Measurements from ENCODE around the gene CCDC33.

The CCDC33 gene

DNA sequence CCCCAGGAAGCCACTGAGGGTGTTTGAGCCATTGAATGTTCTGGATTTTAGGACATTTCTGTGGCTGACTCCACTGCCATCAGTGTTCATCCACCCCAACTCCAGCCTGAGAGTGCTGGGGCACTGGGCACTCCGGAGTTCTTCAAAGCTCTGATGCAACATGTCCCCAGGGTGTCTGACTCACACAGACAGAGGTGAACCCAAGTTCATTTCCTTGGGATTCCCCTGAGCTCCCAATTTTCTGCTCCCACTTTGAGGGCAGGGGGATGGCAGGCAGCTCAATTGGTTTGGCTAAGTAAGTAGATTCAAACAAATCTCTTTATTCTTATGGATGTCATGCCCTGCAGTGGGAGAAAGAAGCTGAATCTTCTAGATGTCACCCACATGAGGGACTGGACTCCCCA lies 35.7 kb upstream of the CCDC33 start:
- Histone ChIP-seq H3K9ac (ENCODE audit: low read depth in 1 of 2, low read length in 2 of 2) (no peak overlapping the region), H3K27me3 (ENCODE audit: control insufficient read depth in 2 of 2, insufficient read depth in 2 of 2, low read length in 2 of 2) (no peaks in the 10 kb centered on the region), H3K4me1 (ENCODE audit: control insufficient read depth in 2 of 2, insufficient read depth in 2 of 2, low read length in 2 of 2) (peaks cover 10 to 14% of the 10 kb centered on the region in 2 donors), H3K36me3 (ENCODE audit: control insufficient read depth in 2 of 2, insufficient read depth in 2 of 2, low read length in 2 of 2) (no peaks in the 10 kb centered on the region), H3K9me3 (ENCODE audit: control insufficient read depth in 2 of 2, low read length in 2 of 2) (no peaks in the 10 kb centered on the region), H3K27ac (ENCODE audit: low read depth in 2 of 2, low read length in 2 of 2) (no peak overlapping the region), H3K4me3 (ENCODE audit: low read length in 2 of 2) (no peak overlapping the region)

DNA sequence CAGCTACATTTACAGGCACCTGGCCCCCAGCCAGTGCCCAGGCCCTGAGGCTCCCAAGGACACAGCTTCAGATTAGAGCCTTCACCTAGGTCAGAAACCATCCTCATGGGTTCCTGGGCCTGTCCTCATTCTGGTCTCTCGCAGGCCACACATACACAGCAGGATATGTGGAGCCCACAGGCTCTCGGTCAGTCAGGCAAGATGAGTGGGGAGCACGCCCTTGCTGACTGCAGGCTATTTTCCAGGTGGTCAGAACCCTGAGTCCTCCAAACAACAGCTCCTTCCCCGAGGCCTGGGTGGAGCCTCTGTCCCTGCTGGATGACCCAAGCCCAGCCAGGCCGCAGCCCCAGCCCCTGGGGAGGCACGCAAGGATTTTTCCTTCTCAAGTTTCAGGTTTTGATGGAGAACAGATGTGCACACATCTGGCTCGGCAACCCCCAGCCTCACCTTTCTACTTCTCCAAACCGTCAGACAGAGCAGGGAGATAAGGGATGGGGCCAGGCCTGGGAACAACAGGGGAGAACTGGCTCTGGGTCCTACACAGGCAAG lies 35.2 kb upstream of the CCDC33 start:
- Histone ChIP-seq H3K27ac (ENCODE audit: low read depth in 2 of 2, low read length in 2 of 2) (no peak overlapping the region), H3K4me1 (ENCODE audit: control insufficient read depth in 2 of 2, insufficient read depth in 2 of 2, low read length in 2 of 2) (peaks cover 9 to 12% of the 10 kb centered on the region in 2 donors), H3K9ac (ENCODE audit: low read depth in 1 of 2, low read length in 2 of 2) (no peak overlapping the region)

DNA sequence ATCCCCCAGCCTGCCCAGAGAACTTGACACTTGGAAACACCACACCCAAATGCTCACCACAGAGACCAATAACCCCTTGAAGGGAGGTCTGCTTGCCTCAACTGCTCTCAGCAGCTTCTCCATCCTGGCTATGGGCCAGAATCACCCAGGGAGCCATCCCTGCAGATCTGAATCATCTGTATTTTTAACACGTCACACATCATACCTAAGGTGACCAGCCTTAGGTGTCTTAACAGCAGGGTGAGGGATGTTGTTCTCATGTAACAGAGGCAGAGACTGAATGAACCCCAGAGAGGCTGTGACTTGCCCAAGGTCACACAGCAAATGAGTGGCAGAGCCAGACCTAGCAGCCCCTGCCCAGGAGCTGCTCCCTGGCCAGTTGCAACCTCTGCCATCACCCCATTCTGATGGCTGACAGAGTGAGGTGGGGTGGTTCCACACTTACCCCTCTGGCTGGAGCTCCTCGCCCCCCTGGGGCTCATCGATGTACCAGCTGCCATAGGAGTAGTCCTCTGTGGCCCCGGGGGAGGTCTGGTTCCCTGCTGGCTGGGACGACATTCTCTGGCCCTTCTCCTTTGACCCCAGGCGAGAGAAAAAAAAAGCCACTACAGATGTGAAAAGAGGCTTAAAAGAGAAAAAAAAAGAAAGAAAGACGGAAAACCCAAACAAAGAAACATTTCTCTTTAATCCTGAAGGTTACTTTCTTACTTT lies 34.3 kb upstream of the CCDC33 start:
- H3K27ac ChIP-seq (ENCODE audit: low read depth in 2 of 2, low read length in 2 of 2), result no peak overlapping the region
- H3K4me1 ChIP-seq (ENCODE audit: control insufficient read depth in 2 of 2, insufficient read depth in 2 of 2, low read length in 2 of 2), result peaks cover 2 to 3% of the 10 kb centered on the region in 2 donors
- H3K9me3 ChIP-seq (ENCODE audit: control insufficient read depth in 2 of 2, low read length in 2 of 2), result no peaks in the 10 kb centered on the region
- no peak overlapping the region for H3K4me3 ChIP-seq (ENCODE audit: low read length in 2 of 2)
- H3K9ac ChIP-seq (ENCODE audit: low read depth in 1 of 2, low read length in 2 of 2), result no peak overlapping the region
- no peaks in the 10 kb centered on the region for H3K36me3 ChIP-seq (ENCODE audit: control insufficient read depth in 2 of 2, insufficient read depth in 2 of 2, low read length in 2 of 2)
- no peaks in the 10 kb centered on the region for H3K27me3 ChIP-seq (ENCODE audit: control insufficient read depth in 2 of 2, insufficient read depth in 2 of 2, low read length in 2 of 2)

More for the DNA sequence above, 35.2 kb upstream of the CCDC33 start:
- Histone ChIP-seq H3K27me3 (ENCODE audit: control insufficient read depth in 2 of 2, insufficient read depth in 2 of 2, low read length in 2 of 2) (no peaks in the 10 kb centered on the region), H3K36me3 (ENCODE audit: control insufficient read depth in 2 of 2, insufficient read depth in 2 of 2, low read length in 2 of 2) (no peaks in the 10 kb centered on the region), H3K9me3 (ENCODE audit: control insufficient read depth in 2 of 2, low read length in 2 of 2) (no peaks in the 10 kb centered on the region), H3K4me3 (ENCODE audit: low read length in 2 of 2) (no peak overlapping the region)

DNA sequence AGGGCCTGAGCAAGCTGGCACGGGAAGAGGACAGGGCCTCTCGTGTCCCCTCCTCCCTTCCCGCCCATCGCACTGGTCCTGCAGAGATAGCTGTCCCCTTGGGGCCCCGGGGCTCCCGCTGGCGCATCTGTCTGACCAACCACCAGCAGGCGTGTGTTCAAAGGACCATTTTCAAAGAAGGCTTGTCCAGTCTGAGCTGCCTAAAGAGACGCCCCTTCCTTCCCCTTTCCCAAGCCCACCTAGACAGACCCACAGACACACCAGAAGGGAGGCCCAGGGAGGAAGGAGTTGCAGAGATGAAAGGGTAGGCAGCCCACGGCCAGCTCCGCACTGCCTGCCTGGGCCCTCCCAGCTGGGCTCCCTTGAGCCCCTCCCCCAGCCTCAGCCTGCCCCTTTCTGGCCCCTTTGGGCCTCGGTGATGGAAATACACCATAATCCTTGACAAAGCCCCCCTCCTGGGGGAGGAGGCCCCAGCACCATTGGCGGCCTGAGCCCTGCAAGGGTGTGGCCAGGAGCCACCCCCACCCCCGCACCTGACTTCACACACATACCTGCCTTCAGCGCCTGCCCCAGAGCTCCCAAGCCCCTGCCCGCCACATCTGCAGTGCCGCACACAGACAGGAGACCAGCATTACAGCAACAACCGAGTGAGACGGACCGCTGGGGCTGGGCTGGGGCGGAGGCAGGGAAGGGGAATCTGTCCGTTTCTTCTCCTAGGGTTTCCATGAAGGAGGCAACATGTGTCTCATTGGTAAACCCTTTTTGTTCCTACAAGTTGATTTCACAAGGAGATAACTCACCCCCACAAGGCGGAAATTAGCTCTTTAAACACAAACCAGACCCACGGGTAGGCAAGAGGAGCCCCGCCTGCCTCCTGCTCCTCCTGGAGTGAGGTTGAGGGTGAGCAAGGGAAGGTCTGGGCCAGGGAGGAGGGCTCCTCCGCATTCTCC lies 33.4 kb upstream of the CCDC33 start, which contains the start of gene STRA6:
TSS of gene STRA6 (minus strand) at position 336 of the 950 bp plus-strand sequence. CDS start 520 bp downstream, outside the sequence.
- Histone ChIP-seq H3K27me3 (ENCODE audit: control insufficient read depth in 2 of 2, insufficient read depth in 2 of 2, low read length in 2 of 2) (no peaks in the 10 kb centered on the region), H3K4me1 (ENCODE audit: control insufficient read depth in 2 of 2, insufficient read depth in 2 of 2, low read length in 2 of 2) (peaks cover 0 to 2% of the 10 kb centered on the region in 2 donors), H3K36me3 (ENCODE audit: control insufficient read depth in 2 of 2, insufficient read depth in 2 of 2, low read length in 2 of 2) (no peaks in the 10 kb centered on the region), H3K9me3 (ENCODE audit: control insufficient read depth in 2 of 2, low read length in 2 of 2) (no peaks in the 10 kb centered on the region), H3K4me3 (ENCODE audit: low read length in 2 of 2) (no peak within 1 kb of the TSS), H3K27ac (ENCODE audit: low read depth in 2 of 2, low read length in 2 of 2) (no peak within 1 kb of the TSS), H3K9ac (ENCODE audit: low read depth in 1 of 2, low read length in 2 of 2) (no peak within 1 kb of the TSS)

DNA sequence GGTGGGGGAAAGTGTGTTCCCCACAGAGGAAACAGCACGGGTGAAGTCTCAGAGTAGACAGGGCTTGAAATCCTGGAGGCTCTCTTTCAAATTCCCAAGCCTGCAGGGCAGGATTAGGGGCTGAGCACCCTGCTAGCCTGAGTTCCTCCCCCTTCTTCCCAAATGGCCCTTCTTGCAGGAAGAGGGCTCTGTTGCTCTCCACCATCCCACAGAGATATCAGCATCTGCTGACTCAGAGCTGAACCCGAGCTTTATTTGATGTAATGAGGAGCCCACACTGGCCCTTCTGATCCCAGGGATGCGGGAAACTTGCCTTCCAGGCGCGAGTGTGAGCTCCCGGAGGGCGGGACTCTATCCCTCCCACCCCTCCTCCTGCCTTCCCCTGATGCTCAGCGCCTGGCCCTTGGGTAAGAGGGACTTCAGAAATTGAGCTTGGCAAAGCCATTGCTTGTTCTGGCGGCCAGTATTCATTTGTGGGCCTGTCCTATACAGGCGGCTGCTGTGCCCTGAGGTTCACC lies 32.2 kb upstream of the CCDC33 start:
- Histone ChIP-seq H3K4me1 (ENCODE audit: control insufficient read depth in 2 of 2, insufficient read depth in 2 of 2, low read length in 2 of 2) (peaks cover 0 to 2% of the 10 kb centered on the region in 2 donors), H3K9me3 (ENCODE audit: control insufficient read depth in 2 of 2, low read length in 2 of 2) (no peaks in the 10 kb centered on the region), H3K9ac (ENCODE audit: low read depth in 1 of 2, low read length in 2 of 2) (no peak overlapping the region), H3K36me3 (ENCODE audit: control insufficient read depth in 2 of 2, insufficient read depth in 2 of 2, low read length in 2 of 2) (no peaks in the 10 kb centered on the region), H3K27ac (ENCODE audit: low read depth in 2 of 2, low read length in 2 of 2) (no peak overlapping the region), H3K4me3 (ENCODE audit: low read length in 2 of 2) (no peak overlapping the region), H3K27me3 (ENCODE audit: control insufficient read depth in 2 of 2, insufficient read depth in 2 of 2, low read length in 2 of 2) (no peaks in the 10 kb centered on the region)

DNA sequence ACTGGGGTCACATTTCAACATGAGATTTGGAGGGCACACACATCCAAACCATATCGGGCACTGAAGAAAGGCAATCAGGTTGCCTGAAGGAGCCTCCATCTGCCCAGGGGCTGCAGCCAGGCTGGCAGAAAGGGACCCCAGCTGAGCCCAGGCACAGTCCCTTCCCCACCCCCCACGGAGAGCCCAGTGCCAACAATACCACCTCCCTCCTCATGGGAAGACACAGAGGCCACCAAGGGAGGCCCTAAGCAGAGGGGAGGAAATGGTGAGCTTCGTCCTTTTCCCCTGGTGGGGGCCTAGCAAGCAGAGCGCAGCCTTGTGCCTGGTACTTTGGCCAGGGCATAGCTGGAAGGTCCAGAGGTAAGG lies 30.6 kb upstream of the CCDC33 start:
- H3K4me1 ChIP-seq (ENCODE audit: control insufficient read depth in 2 of 2, insufficient read depth in 2 of 2, low read length in 2 of 2), result no peaks in the 10 kb centered on the region
- H3K4me3 ChIP-seq (ENCODE audit: low read length in 2 of 2), result no peak overlapping the region
- no peaks in the 10 kb centered on the region for H3K9me3 ChIP-seq (ENCODE audit: control insufficient read depth in 2 of 2, low read length in 2 of 2)

DNA sequence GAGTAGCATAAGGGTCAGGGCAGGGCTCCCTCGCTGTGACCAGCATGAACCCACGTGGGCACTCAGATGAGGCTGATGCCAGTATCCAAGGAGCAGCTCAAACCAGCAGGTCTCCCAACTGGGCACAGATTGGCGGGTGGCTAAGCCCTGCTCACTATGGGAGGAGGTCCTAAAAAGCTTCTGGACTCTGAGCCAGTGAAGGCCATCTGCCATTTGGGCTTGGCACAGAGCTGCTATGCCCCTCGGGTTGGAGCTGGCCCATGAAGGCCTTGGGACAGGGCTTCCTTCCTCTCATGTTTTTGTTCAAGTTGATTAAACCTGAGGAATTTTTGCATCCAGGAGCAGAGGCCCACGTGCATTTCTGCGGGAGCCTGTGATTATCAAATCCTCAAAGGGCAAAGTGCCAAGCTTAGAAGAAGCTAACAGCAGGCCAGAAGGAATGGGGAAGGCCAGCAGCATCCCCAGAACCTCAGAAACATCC lies 29.3 kb upstream of the CCDC33 start:
- Histone ChIP-seq H3K4me3 (ENCODE audit: low read length in 2 of 2) (no peak overlapping the region), H3K27me3 (ENCODE audit: control insufficient read depth in 2 of 2, insufficient read depth in 2 of 2, low read length in 2 of 2) (no peaks in the 10 kb centered on the region), H3K36me3 (ENCODE audit: control insufficient read depth in 2 of 2, insufficient read depth in 2 of 2, low read length in 2 of 2) (no peaks in the 10 kb centered on the region), H3K9me3 (ENCODE audit: control insufficient read depth in 2 of 2, low read length in 2 of 2) (no peaks in the 10 kb centered on the region), H3K27ac (ENCODE audit: low read depth in 2 of 2, low read length in 2 of 2) (no peak overlapping the region), H3K9ac (ENCODE audit: low read depth in 1 of 2, low read length in 2 of 2) (no peak overlapping the region), H3K4me1 (ENCODE audit: control insufficient read depth in 2 of 2, insufficient read depth in 2 of 2, low read length in 2 of 2) (no peaks in the 10 kb centered on the region)

More for the DNA sequence above, 30.6 kb upstream of the CCDC33 start:
- H3K9ac ChIP-seq (ENCODE audit: low read depth in 1 of 2, low read length in 2 of 2), result no peak overlapping the region
- no peak overlapping the region for H3K27ac ChIP-seq (ENCODE audit: low read depth in 2 of 2, low read length in 2 of 2)
- H3K36me3 ChIP-seq (ENCODE audit: control insufficient read depth in 2 of 2, insufficient read depth in 2 of 2, low read length in 2 of 2), result no peaks in the 10 kb centered on the region
- H3K27me3 ChIP-seq (ENCODE audit: control insufficient read depth in 2 of 2, insufficient read depth in 2 of 2, low read length in 2 of 2), result no peaks in the 10 kb centered on the region

DNA sequence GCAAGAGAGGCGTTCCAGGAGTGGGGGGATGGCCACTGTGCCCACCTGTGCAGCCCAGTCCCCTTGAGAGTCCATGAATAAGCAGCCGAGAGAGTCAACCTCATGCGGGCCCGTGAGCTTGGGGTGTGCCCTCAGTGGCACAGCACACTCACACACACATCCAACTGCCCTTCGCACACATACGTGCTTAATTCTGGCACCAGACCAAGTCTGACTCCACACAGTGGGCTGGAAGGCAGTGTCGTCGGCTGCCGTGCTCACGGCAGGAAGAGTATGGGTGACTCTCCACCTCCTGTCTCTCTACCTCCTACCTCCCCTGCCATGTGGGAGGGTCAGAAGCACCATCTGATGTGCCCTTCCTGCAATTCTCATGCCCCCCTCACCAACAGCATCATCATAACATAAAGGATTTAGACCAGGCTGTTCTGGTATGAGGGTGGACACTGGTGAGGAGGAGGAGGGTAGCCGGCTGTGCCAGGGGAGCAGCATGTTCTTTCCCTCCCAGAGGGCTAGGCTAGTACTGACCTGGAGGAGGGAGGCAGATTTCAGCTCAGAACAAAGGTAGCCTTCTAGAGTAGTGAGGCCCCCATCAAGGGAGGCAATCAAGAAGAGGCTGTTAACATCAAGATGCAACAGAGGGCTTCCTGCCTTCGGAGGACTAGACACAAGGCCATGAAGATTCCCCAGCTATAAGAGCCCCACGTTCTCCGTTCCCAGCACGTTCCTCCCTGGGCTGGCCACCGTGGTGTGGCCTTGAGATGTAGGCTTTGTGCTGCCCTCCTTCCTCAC lies 28.3 kb upstream of the CCDC33 start:
- no peaks in the 10 kb centered on the region for H3K36me3 ChIP-seq (ENCODE audit: control insufficient read depth in 2 of 2, insufficient read depth in 2 of 2, low read length in 2 of 2)
- H3K27me3 ChIP-seq (ENCODE audit: control insufficient read depth in 2 of 2, insufficient read depth in 2 of 2, low read length in 2 of 2), result no peaks in the 10 kb centered on the region
- no peak overlapping the region for H3K4me3 ChIP-seq (ENCODE audit: low read length in 2 of 2)
- no peak overlapping the region for H3K27ac ChIP-seq (ENCODE audit: low read depth in 2 of 2, low read length in 2 of 2)
- no peaks in the 10 kb centered on the region for H3K4me1 ChIP-seq (ENCODE audit: control insufficient read depth in 2 of 2, insufficient read depth in 2 of 2, low read length in 2 of 2)
- no peaks in the 10 kb centered on the region for H3K9me3 ChIP-seq (ENCODE audit: control insufficient read depth in 2 of 2, low read length in 2 of 2)
- no peak overlapping the region for H3K9ac ChIP-seq (ENCODE audit: low read depth in 1 of 2, low read length in 2 of 2)

DNA sequence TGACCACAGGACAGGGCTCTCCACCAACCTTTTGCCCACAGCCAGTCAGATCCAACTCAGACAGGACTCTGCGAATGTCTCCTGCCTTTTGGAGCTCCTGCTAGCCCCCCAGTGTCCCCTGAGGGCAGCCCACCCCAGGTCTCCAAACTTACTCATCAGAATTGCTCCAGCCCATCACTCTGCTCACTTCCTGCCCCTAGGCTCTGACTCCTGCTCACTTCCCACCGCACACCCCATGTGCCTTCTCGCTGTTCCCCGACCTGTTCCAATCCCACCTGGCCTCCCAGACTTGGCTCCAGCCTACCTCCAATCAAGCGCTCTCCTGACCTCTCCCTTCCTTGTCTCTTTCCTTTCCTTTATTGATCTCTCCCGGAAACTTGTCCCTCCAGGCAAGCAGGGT lies 27.6 kb upstream of the CCDC33 start:
- H3K36me3 ChIP-seq (ENCODE audit: control insufficient read depth in 2 of 2, insufficient read depth in 2 of 2, low read length in 2 of 2), result no peaks in the 10 kb centered on the region
- H3K27me3 ChIP-seq (ENCODE audit: control insufficient read depth in 2 of 2, insufficient read depth in 2 of 2, low read length in 2 of 2), result no peaks in the 10 kb centered on the region
- no peak overlapping the region for H3K9ac ChIP-seq (ENCODE audit: low read depth in 1 of 2, low read length in 2 of 2)
- no peaks in the 10 kb centered on the region for H3K9me3 ChIP-seq (ENCODE audit: control insufficient read depth in 2 of 2, low read length in 2 of 2)
- no peak overlapping the region for H3K4me3 ChIP-seq (ENCODE audit: low read length in 2 of 2)
- no peaks in the 10 kb centered on the region for H3K4me1 ChIP-seq (ENCODE audit: control insufficient read depth in 2 of 2, insufficient read depth in 2 of 2, low read length in 2 of 2)
- no peak overlapping the region for H3K27ac ChIP-seq (ENCODE audit: low read depth in 2 of 2, low read length in 2 of 2)
